ENCODE measurements around the gene STX1B. TPM values are rescaled to one million over a fixed set of nuclear protein-coding genes. Genes with fewer than 3 reads are reported as not detected.
"Not testable (repeated sequence)": the region's sequence is repeated elsewhere in the genome, so short reads cannot be mapped to it uniquely, and the experiment has no call there.

STX1B gene
- 0.51 and 0.70 TPM in 2 replicates for total RNA-seq

- no peak for DNase-seq
Measured at GRCh38 chr16:31010585-31011325, at the start of gene STX1B. Gene STX1B (minus strand): TSS chr16:31010638. CDS start chr16:31010396, 242 bp downstream.

GRCh38 chr16:31055613-31056012 lies 45.2 kb upstream of the STX1B start:
- no peak for DNase-seq

GRCh38 chr16:31052114-31052513 lies 41.7 kb upstream of the STX1B start:
- peak; percentile 48 for DNase-seq

GRCh38 chr16:31050280-31051030 lies 40.0 kb upstream of the STX1B start:
- DNase-seq, result no peak

GRCh38 chr16:31043898-31044481 lies 33.6 kb upstream of the STX1B start:
- no peak for DNase-seq

- DNase-seq, result no peak
Measured at GRCh38 chr16:31043352-31043751, 32.9 kb upstream of the STX1B start.

- DNase-seq, result no peak
Measured at GRCh38 chr16:31042866-31043265, 32.4 kb upstream of the STX1B start.

- DNase-seq, result no peak
Measured at GRCh38 chr16:31038993-31039392, 28.6 kb upstream of the STX1B start.

GRCh38 chr16:31036691-31037090 lies 26.3 kb upstream of the STX1B start:
- no peak for DNase-seq

GRCh38 chr16:31033709-31034492 lies 23.5 kb upstream of the STX1B start:
- DNase-seq, result peak; percentile 89

GRCh38 chr16:31032736-31033708 lies 22.6 kb upstream of the STX1B start, which contains the start of gene STX4:
Gene STX4 (plus strand): TSS chr16:31033558. CDS start chr16:31033806, 248 bp downstream.
- peak; percentile 98 for DNase-seq

GRCh38 chr16:31031276-31031675 lies 20.8 kb upstream of the STX1B start:
- DNase-seq, result no peak

GRCh38 chr16:31029272-31029671 lies 18.8 kb upstream of the STX1B start:
- no peak for DNase-seq

- no peak for DNase-seq
Measured at GRCh38 chr16:31025339-31025738, 14.9 kb upstream of the STX1B start.

GRCh38 chr16:31023627-31024226 lies 13.3 kb upstream of the STX1B start:
- no peak for DNase-seq

GRCh38 chr16:31023252-31023602 lies 12.8 kb upstream of the STX1B start:
- no peak for DNase-seq

- no peak for DNase-seq
Measured at GRCh38 chr16:31022544-31023251, 12.3 kb upstream of the STX1B start.

GRCh38 chr16:31020536-31020935 lies 10.1 kb upstream of the STX1B start:
- DNase-seq, result no peak

- DNase-seq, result not testable (repeated sequence)
Measured at GRCh38 chr16:31017756-31018155, 7.3 kb upstream of the STX1B start.

- DNase-seq, result no peak
Measured at GRCh38 chr16:31016018-31016417, 5.6 kb upstream of the STX1B start.

Measured in dermis blood vessel endothelial cell (primary cell).